Hepatocyte (in vitro differentiated cells): Measurements from ENCODE around the gene LRRTM3. TPM values are rescaled to one million over a fixed set of nuclear protein-coding genes. Genes with fewer than 3 reads are reported as not detected.
A peak's percentile ranks its signal among the peaks of the same experiment; 100 is the strongest.

Experiments used
- DNase-seq: peaks from one replicate; pipeline ENCODE4 v3.0.0-alpha.2; 2016; ENCODE audit warnings: low spot score
- H2AFZ ChIP-seq: fragments of 200-600 bp; sonication (generic); 2 replicates; pipeline ENCODE4 v1.6.0; 2016; ENCODE audit warnings: antibody characterized with exemption, mild to moderate bottlenecking
- H3K27ac ChIP-seq: fragments of 200-600 bp; sonication (generic); 2 replicates; pipeline ENCODE4 v1.5.1; 2016; ENCODE audit warnings: mild to moderate bottlenecking
- H3K27me3 ChIP-seq: fragments of 200-600 bp; sonication (generic); 2 replicates; pipeline ENCODE4 v1.6.1; 2016
- H3K36me3 ChIP-seq: fragments of 200-600 bp; sonication (generic); replicated peaks from 2 replicates; pipeline ENCODE4 v1.5.1; 2016; ENCODE audit warnings: low read depth; ENCODE audit not compliant: insufficient read depth
- H3K4me1 ChIP-seq: fragments of 200-600 bp; sonication (generic); 2 replicates; pipeline ENCODE4 v1.5.1; 2016; ENCODE audit warnings: mild to moderate bottlenecking, moderate library complexity; ENCODE audit not compliant: insufficient read depth
- H3K4me2 ChIP-seq: fragments of 200-600 bp; sonication (generic); 2 replicates; pipeline ENCODE4 v1.6.0; 2016
- H3K4me3 ChIP-seq: fragments of 200-600 bp; sonication (generic); 2 replicates; pipeline ENCODE4 v1.5.1; 2016; ENCODE audit warnings: mild to moderate bottlenecking
- H3K79me2 ChIP-seq: fragments of 200-600 bp; sonication (generic); 2 replicates; pipeline ENCODE4 v1.6.0; 2017; ENCODE audit warnings: mild to moderate bottlenecking
- H3K9me2 ChIP-seq: fragments of 200-600 bp; sonication (generic); replicated peaks from 2 replicates; pipeline ENCODE4 v1.6.0; 2017; ENCODE audit warnings: mild to moderate bottlenecking; ENCODE audit not compliant: insufficient read depth
- H3K9me3 ChIP-seq: fragments of 200-600 bp; sonication (generic); 2 replicates; pipeline ENCODE4 v1.5.1; 2016; ENCODE audit warnings: low read depth, mild to moderate bottlenecking
- H4K20me1 ChIP-seq: fragments of 200-600 bp; sonication (generic); 2 replicates; pipeline ENCODE4 v1.6.0; 2016; ENCODE audit warnings: mild to moderate bottlenecking; ENCODE audit not compliant: insufficient read depth, poor library complexity, severe bottlenecking
- CTCF ChIP-seq: fragments of 200-600 bp; sonication (generic); IDR thresholded peaks from 2 replicates; pipeline ENCODE4 v1.5.1; 2016; ENCODE audit warnings: antibody characterized with exemption, mild to moderate bottlenecking; ENCODE audit not compliant: poor library complexity
- EZH2 ChIP-seq: fragments of 200-600 bp; sonication (generic); IDR thresholded peaks from 2 replicates; pipeline ENCODE4 v1.6.1; 2016; ENCODE audit warnings: antibody characterized with exemption, mild to moderate bottlenecking, borderline replicate concordance
- EZH2phosphoT487 ChIP-seq: fragments of 200-600 bp; sonication (generic); IDR thresholded peaks from one replicate; pipeline ENCODE4 v1.6.1; 2018; ENCODE audit warnings: antibody characterized with exemption, mild to moderate bottlenecking, low read depth, moderate library complexity; ENCODE audit not compliant: unreplicated experiment, severe bottlenecking
- WGBS: methylation state at CpG from one replicate; pipeline ENCODE4 v1.1.6; 2016; ENCODE audit warnings: low lambda C conversion rate; ENCODE audit errors: missing lambda C conversion rate; 5-methylcytosine and 5-hydroxymethylcytosine counted together
- polyA plus RNA-seq: library from polyadenylated mRNA; unstranded; fragments of >200 nt; fragmentation: Nextera tagmentation; extraction: Ambion mirVana; gene quantifications from 2 replicates; pipeline ENCODE4 v1.2.1, GENCODE V29; 2016
- total RNA-seq: library from RNA; depleted of rRNA; stranded (reverse); fragments of >200 nt; gene quantifications from 2 replicates; pipeline ENCODE4 v1.2.3, GENCODE V29; 2014

The LRRTM3 gene
- total and polyA plus RNA-seq, 2 experiments from 2014 or later, result 0.68 to 0.77 TPM

- H3K4me2 ChIP-seq, result peak overlapping the region; percentile 74
- no peak overlapping the region for H2AFZ ChIP-seq
- H3K79me2 ChIP-seq, result no peaks in the 10 kb centered on the region
- H3K9me2 ChIP-seq, result no peaks in the 10 kb centered on the region
- H3K4me1 ChIP-seq, result no peaks in the 10 kb centered on the region
- H3K36me3 ChIP-seq, result no peaks in the 10 kb centered on the region
- H4K20me1 ChIP-seq, result no peaks in the 10 kb centered on the region
- H3K9me3 ChIP-seq, result no peaks in the 10 kb centered on the region
- no peak overlapping the region for H3K27ac ChIP-seq
- H3K4me3 ChIP-seq, result no peak overlapping the region
- H3K27me3 ChIP-seq, result peaks cover 22% of the 10 kb centered on the region
- DNase-seq, result no peak
- TF ChIP-seq EZH2phosphoT487 (no peak), CTCF (no peak), EZH2 (no peak)
- 54% methylated on average over 3 of the region's 3 CpGs for WGBS
These were observed 2.9 kb downstream of the LRRTM3 start for GRCh38 chr10:66928776-66929175.

- Histone ChIP-seq H4K20me1 (no peaks in the 10 kb centered on the region), H3K4me3 (no peak overlapping the region), H3K27me3 (peaks cover 22% of the 10 kb centered on the region), H3K79me2 (no peaks in the 10 kb centered on the region), H3K9me3 (no peaks in the 10 kb centered on the region), H3K4me1 (no peaks in the 10 kb centered on the region), H3K4me2 (peak overlapping the region; percentile 74), H3K9me2 (no peaks in the 10 kb centered on the region), H2AFZ (no peak overlapping the region), H3K27ac (no peak overlapping the region), H3K36me3 (no peaks in the 10 kb centered on the region)
- WGBS, result 71% methylated on average over 5 of the region's 5 CpGs
- no peak for DNase-seq
- no peak for TF ChIP-seq CTCF
- no peak for TF ChIP-seq EZH2
- no peak for TF ChIP-seq EZH2phosphoT487
These were observed 3.5 kb downstream of the LRRTM3 start for GRCh38 chr10:66929375-66929774.

- H3K4me3 ChIP-seq, result no peak overlapping the region
- H2AFZ ChIP-seq, result no peak overlapping the region
- H3K27me3 ChIP-seq, result peaks cover 22% of the 10 kb centered on the region
- WGBS, result 36% methylated on average over 5 of the region's 5 CpGs
- peak; percentile 75 for DNase-seq
- no peaks in the 10 kb centered on the region for H3K4me1 ChIP-seq
- no peaks in the 10 kb centered on the region for H3K9me3 ChIP-seq
- H3K79me2 ChIP-seq, result no peaks in the 10 kb centered on the region
- no peak overlapping the region for H3K27ac ChIP-seq
- TF ChIP-seq CTCF (peak; percentile 96), EZH2phosphoT487 (no peak), EZH2 (no peak)
- H4K20me1 ChIP-seq, result no peaks in the 10 kb centered on the region
- no peaks in the 10 kb centered on the region for H3K9me2 ChIP-seq
- H3K4me2 ChIP-seq, result no peak overlapping the region
- no peaks in the 10 kb centered on the region for H3K36me3 ChIP-seq
These were observed 5.6 kb downstream of the LRRTM3 start for GRCh38 chr10:66931340-66931948.

GRCh38 chr10:66931949-66932343 is 6.1 kb downstream of the LRRTM3 start:
- H4K20me1 ChIP-seq, result no peaks in the 10 kb centered on the region
- H3K27me3 ChIP-seq, result peaks cover 20% of the 10 kb centered on the region
- DNase-seq, result no peak
- H3K4me1 ChIP-seq, result no peaks in the 10 kb centered on the region
- no peak for TF ChIP-seq EZH2phosphoT487
- no peak for TF ChIP-seq CTCF
- TF ChIP-seq EZH2, result no peak
- no peak overlapping the region for H3K27ac ChIP-seq
- WGBS, result 61% methylated on average over 3 of the region's 3 CpGs
- H2AFZ ChIP-seq, result no peak overlapping the region
- no peak overlapping the region for H3K4me2 ChIP-seq
- H3K9me2 ChIP-seq, result no peaks in the 10 kb centered on the region
- no peaks in the 10 kb centered on the region for H3K9me3 ChIP-seq
- no peaks in the 10 kb centered on the region for H3K79me2 ChIP-seq
- H3K4me3 ChIP-seq, result no peak overlapping the region
- no peaks in the 10 kb centered on the region for H3K36me3 ChIP-seq
